HG03520 (cell line): ENCODE data around the gene RUNX1.
"Not testable (repeated sequence)": the region's sequence is repeated elsewhere in the genome, so short reads cannot be mapped to it uniquely, and the experiment has no call there.

Source experiments
- ATAC-seq: cut with Tn5 transposase; IDR thresholded peaks from one replicate; pipeline ENCODE4 v1.9.1; 2021; ENCODE audit warnings: mild to moderate bottlenecking, moderate library complexity; ENCODE audit not compliant: unreplicated experiment

RUNX1 gene

GRCh38 chr21:34815831-34816705 lies 233.0 kb downstream of the RUNX1 start:
- no peak for ATAC-seq

- ATAC-seq: no peak
Measured at GRCh38 chr21:34814529-34814951, 234.6 kb downstream of the RUNX1 start.

- no peak for ATAC-seq
Measured at GRCh38 chr21:34813266-34813894, 235.7 kb downstream of the RUNX1 start.

GRCh38 chr21:34812504-34813265 lies 236.4 kb downstream of the RUNX1 start:
- no peak for ATAC-seq

GRCh38 chr21:34811368-34811767 lies 237.7 kb downstream of the RUNX1 start:
- no peak for ATAC-seq

- no peak for ATAC-seq
Measured at GRCh38 chr21:34810786-34811185, 238.3 kb downstream of the RUNX1 start.

- no peak for ATAC-seq
Measured at GRCh38 chr21:34809822-34810221, 239.3 kb downstream of the RUNX1 start.

GRCh38 chr21:34808569-34809204 lies 240.4 kb downstream of the RUNX1 start:
- no peak for ATAC-seq

- ATAC-seq: peak; percentile 22
Measured at GRCh38 chr21:34807881-34808568, 241.1 kb downstream of the RUNX1 start.

GRCh38 chr21:34807146-34807880 lies 241.8 kb downstream of the RUNX1 start:
- peak; percentile 48 for ATAC-seq

GRCh38 chr21:34806423-34806822 lies 242.7 kb downstream of the RUNX1 start:
- no peak for ATAC-seq

- no peak for ATAC-seq
Measured at GRCh38 chr21:34805157-34805556, 243.9 kb downstream of the RUNX1 start.

- ATAC-seq: not testable (repeated sequence)
Measured at GRCh38 chr21:34804584-34804983, 244.5 kb downstream of the RUNX1 start.

GRCh38 chr21:34803782-34804370 lies 245.2 kb downstream of the RUNX1 start:
- ATAC-seq: no peak

- ATAC-seq: no peak
Measured at GRCh38 chr21:34802180-34802899, 246.8 kb downstream of the RUNX1 start.

- no peak for ATAC-seq
Measured at GRCh38 chr21:34801519-34802132, 247.5 kb downstream of the RUNX1 start.

GRCh38 chr21:34800797-34801518 lies 248.1 kb downstream of the RUNX1 start:
- no peak for ATAC-seq

GRCh38 chr21:34799092-34799491 lies 250.0 kb downstream of the RUNX1 start:
- ATAC-seq: no peak
